Psoas muscle (tissue), 8 donors: ENCODE results near the gene IGSF6. TPM values are rescaled to one million over a fixed set of nuclear protein-coding genes. Genes with fewer than 3 reads are reported as not detected.

ENCODE experiments used
- ATAC-seq, 4 donors: fragments of 200-7000 bp; cut with Tn5 transposase; one replicate each; pipeline ENCODE4 v1.9.1; 2020; ENCODE audit warnings: moderate library complexity in 3 of 4, mild to moderate bottlenecking in 2 of 4
- DNase-seq, 2 donors: peaks; one replicate each; pipeline ENCODE4 v3.0.0-alpha.2; 2020
- H3K27ac ChIP-seq: fragments of 200-600 bp; one replicate; pipeline ENCODE4 v1.8.0; 2022
- H3K27me3 ChIP-seq, 3 donors: fragments of 200-600 bp in 1 of 3; one replicate each; pipeline versions ENCODE4 v1.6.1 to v1.8.0; 2013 to 2022; ENCODE audit warnings: low read length in 2 of 3, mild to moderate bottlenecking in 2 of 3, moderate library complexity in 1 of 3; ENCODE audit not compliant: insufficient read depth in 3 of 3
- H3K36me3 ChIP-seq, 2 donors: fragments of 200-600 bp in 1 of 2; one replicate each; pipeline versions ENCODE4 v1.6.1 to v1.8.0; 2013 to 2022; ENCODE audit warnings: low read depth in 1 of 2, mild to moderate bottlenecking in 1 of 2, moderate library complexity in 1 of 2; ENCODE audit not compliant: insufficient read depth in 1 of 2
- H3K4me1 ChIP-seq: fragments of 200-600 bp; one replicate; pipeline ENCODE4 v1.8.0; 2022
- H3K4me3 ChIP-seq: fragments of 200-600 bp; one replicate; pipeline ENCODE4 v1.8.0; 2022; ENCODE audit warnings: mild to moderate bottlenecking
- H3K9me3 ChIP-seq: fragments of 200-600 bp; one replicate; pipeline ENCODE4 v1.8.0; 2022
- WGBS, 3 donors: extraction: QIAGEN DNeasy Blood & Tissue Kit; methylation state at CpG; one replicate each; pipeline versions ENCODE4 v1.1.6 to v1.1.7; 2013; 5-methylcytosine and 5-hydroxymethylcytosine counted together
- intact Hi-C, 2 donors: fragments of 100-400 bp; cut with DNase I; formaldehyde crosslinking; loops; one replicate each; pipeline versions ENCODE4 v1.11.0 to v1.14.2; 2022
- polyA plus RNA-seq, 3 donors: library from polyadenylated mRNA; stranded (reverse); fragments of 200-250 nt; gene quantifications; one replicate each; pipeline ENCODE4 v1.2.3, GENCODE V29; 2013
- total RNA-seq, 4 donors: library from RNA; stranded (reverse); fragmentation: NEBNext Ultra II Directional in 2 of 4; extraction: Animal tissue kit (Norgen Biotek cat#: 25700) in 2 of 4; gene quantifications; one replicate each; pipeline versions ENCODE4 v1.2.1 to v1.2.4, GENCODE V29; 2021 to 2023
- TF ChIP-seq, protein P1 (sequence below): fragments of 200-600 bp; IDR thresholded peaks from one replicate; pipeline ENCODE4 v1.8.0; 2022; ENCODE audit warnings: antibody characterized with exemption
- donor health status: healthy with polysubstance abuse.
- donor health status: DM: no; HTN: no; CAD: no; lungs with moderate emphysema.
- donor health status: Bipolar disorder and iron deficiency.
- donor health status: healthy.
- donor health status: DM: yes; HTN: yes; CAD: no.
- donor health status: DM: no; HTN: no; CAD: no.
- donor health status: DM: no; HTN: no; CAD: no.
- donor health status: DM: yes; HTN: yes; CAD: no.

IGSF6 gene
- total and polyA plus RNA-seq, 7 donors = 0.15 to 3.0 (median 1.4) TPM

DNA sequence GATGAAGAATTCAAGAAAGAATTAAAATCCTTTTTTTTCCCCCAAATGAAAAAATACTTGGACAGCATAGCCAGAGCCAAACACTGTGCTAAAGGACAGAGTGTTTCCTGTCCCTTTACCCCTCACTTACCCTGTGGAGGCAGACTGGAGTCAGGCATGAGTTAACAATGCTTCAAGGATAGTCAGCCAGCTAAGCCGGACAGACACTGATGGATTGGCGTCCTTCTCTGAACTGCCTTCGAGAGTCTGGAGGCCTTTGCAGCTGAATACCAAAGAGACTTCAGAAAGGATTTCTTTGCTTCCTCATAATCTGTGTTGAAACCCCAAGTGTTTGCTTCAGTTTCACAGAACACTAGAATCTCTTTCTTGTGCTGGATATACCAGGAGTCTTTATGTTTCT lies 48.5 kb downstream of the IGSF6 start:
- DNase-seq (no peak), ATAC-seq (no peak)
- 6 to 13% (median 10%) methylated on average over 3 of the region's 3 CpGs for WGBS, 3 donors
- Histone ChIP-seq H3K27ac (peak overlapping the region; percentile 34), H3K4me3 (no peak overlapping the region), H3K4me1 (peaks cover 61% of the 10 kb centered on the region), H3K27me3 (no peaks in the 10 kb centered on the region), H3K36me3 (no peaks in the 10 kb centered on the region), H3K9me3 (no peaks in the 10 kb centered on the region)
- intact Hi-C loops = no loop called here
- TF ChIP-seq, protein P1, sequence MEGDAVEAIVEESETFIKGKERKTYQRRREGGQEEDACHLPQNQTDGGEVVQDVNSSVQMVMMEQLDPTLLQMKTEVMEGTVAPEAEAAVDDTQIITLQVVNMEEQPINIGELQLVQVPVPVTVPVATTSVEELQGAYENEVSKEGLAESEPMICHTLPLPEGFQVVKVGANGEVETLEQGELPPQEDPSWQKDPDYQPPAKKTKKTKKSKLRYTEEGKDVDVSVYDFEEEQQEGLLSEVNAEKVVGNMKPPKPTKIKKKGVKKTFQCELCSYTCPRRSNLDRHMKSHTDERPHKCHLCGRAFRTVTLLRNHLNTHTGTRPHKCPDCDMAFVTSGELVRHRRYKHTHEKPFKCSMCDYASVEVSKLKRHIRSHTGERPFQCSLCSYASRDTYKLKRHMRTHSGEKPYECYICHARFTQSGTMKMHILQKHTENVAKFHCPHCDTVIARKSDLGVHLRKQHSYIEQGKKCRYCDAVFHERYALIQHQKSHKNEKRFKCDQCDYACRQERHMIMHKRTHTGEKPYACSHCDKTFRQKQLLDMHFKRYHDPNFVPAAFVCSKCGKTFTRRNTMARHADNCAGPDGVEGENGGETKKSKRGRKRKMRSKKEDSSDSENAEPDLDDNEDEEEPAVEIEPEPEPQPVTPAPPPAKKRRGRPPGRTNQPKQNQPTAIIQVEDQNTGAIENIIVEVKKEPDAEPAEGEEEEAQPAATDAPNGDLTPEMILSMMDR = no peak

DNA sequence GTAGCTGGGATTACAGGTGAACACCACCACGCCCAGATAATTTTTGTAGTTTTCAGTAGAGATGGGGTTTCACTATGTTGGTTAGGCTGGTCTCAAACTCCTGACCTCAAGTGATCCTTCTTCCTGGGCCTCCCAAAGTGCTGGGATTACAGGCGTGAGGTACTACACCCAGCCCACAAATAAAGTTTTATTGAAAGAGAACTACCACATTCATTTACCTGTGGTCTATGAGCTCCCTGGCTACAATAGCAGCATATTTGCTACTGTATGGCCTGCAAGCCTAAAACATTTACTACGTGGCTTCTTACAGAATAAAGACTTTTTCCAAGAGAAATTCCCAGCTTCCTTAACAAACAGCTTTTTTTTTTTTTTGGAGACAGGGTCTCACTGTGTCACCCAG lies 49.6 kb downstream of the IGSF6 start:
- no peak overlapping the region for H3K4me3 ChIP-seq
- intact Hi-C loops = no loop called here
- no peaks in the 10 kb centered on the region for H3K9me3 ChIP-seq
- 88 to 96% (median 93%) methylated on average over 3 of the region's 3 CpGs for WGBS, 3 donors
- no peak for ATAC-seq
- DNase-seq = no peak
- TF ChIP-seq, protein P1 = no peak
- H3K27me3 ChIP-seq = no peaks in the 10 kb centered on the region
- no peaks in the 10 kb centered on the region for H3K36me3 ChIP-seq
- peak overlapping the region; percentile 24 for H3K27ac ChIP-seq
- peaks cover 60% of the 10 kb centered on the region for H3K4me1 ChIP-seq

DNA sequence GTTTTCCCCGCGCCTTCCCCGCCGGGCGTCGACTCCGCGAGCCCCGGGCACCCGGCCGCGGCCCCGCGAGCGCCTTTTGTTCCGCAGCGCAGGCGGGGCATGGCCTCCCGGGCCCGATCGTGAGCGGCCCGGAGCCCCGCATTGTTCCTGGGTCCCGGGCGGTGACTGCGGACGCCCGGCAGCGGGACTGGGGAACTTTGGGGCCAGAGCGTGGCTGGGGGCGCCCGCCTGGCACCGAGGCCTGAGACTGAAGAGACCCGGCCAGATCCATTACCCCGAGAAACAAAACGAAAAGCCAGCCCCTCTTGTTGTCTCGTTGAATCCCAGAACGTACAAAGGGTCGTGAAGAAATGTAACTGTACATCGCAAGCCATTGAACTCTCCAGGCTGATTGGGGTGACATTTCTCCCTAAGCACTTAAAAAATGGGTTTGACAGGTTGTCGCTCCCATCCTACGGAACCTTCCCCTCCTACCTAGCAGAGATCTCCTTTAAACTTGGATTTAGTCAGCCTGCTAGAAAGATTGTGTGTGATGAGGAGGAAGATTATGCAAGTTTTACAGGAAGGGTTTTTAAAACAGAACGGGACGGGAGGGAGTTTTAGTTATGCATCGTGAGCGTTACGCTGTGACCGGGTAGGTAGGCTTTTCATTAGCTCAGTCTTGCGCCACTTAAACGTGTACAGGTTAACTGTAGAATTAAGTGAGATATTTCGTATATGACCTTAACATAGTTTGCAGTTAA lies 52.2 kb downstream of the IGSF6 start:
- 0 to 1% (median 0%) methylated on average over 41 to 52 of the region's 52 CpGs for WGBS, 3 donors
- Histone ChIP-seq H3K27ac (peak overlapping the region; percentile 91), H3K4me3 (peak overlapping the region; percentile 92), H3K27me3 (no peaks in the 10 kb centered on the region), H3K4me1 (peaks cover 50% of the 10 kb centered on the region), H3K9me3 (no peaks in the 10 kb centered on the region), H3K36me3 (no peaks in the 10 kb centered on the region)
- no peak for DNase-seq
- ATAC-seq = peak in 3 of 4 donors; percentile 1 to 4 (median 1)
- intact Hi-C loops = no loop called here
- TF ChIP-seq, protein P1 = no peak

DNA sequence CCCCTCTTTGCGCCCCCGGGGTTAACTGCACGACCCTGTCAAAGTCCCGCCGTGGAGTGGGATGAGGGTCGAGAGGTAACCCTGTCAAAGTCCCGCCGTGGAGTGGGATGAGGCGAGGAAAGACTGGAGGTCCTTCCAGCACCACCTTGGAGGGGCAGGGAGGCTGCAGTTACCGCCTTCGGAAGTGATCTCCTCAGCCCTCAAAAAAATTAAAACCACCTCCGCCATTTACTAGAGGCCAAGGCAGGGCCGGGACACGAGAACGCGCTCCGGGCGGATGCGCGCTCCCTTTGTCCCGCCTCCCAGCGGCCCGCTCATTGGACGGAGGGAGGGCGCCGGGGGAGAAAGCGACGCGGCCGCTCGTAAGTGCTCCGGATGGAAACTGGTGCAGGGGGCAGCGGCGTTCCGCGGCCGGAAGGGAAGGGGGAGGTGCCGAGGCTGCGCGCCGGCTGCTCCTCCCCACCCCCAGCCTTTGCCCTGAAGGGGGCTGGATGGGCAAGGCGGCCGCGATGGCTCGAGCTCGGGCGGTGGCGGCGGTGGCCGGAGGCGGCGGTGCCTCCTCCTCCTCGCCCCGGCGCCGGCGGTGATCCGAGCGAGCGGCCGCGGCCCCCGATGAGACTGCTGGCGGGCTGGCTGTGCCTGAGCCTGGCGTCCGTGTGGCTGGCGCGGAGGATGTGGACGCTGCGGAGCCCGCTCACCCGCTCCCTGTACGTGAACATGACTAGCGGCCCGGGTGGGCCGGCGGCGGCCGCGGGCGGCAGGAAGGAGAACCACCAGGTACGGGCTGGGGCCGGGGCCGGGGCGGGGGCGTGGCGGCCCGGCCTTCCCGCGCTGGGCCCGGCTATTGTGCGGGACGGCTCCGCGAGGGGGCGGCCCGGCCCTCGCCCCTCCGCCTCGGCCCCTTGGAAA lies 53.0 kb downstream of the IGSF6 start, which contains the start of gene METTL9:
TSS of gene METTL9 (plus strand) at position 456 of the 909 bp plus-strand sequence. CDS start at position 613, 157 bp downstream.
- peak within 1 kb of the TSS; percentile 92 for H3K4me3 ChIP-seq
- WGBS, 3 donors = 0% methylated on average over 47 to 100 of the region's 100 CpGs
- H3K27ac ChIP-seq = peak within 1 kb of the TSS; percentile 91
- peaks cover 43% of the 10 kb centered on the region for H3K4me1 ChIP-seq
- intact Hi-C loops = loop anchor here (5.0 kb wide), 2 partner anchors 38 to 43 kb away; no protein-coding TSS in a partner anchor
- no peaks in the 10 kb centered on the region for H3K9me3 ChIP-seq
- ATAC-seq (peak; percentile 98), DNase-seq (peak; percentile 93 to 97)
- TF ChIP-seq, protein P1 = no peak
- no peaks in the 10 kb centered on the region for H3K36me3 ChIP-seq
- H3K27me3 ChIP-seq = no peaks in the 10 kb centered on the region
